B cell (primary cell): ENCODE results near the gene SPAG6. TPM values are rescaled to one million over a fixed set of nuclear protein-coding genes. Genes with fewer than 3 reads are reported as not detected.

Source experiments
- ATAC-seq: fragments of 200-7000 bp; cut with Tn5 transposase; one replicate; pipeline ENCODE4 v1.10.0; 2021; ENCODE audit warnings: low read depth, mild to moderate bottlenecking, moderate number of reproducible peaks, moderate library complexity
- CTCF ChIA-PET: fragments of 350-600 bp; sonication (Branson Sonifier 250); formaldehyde crosslinking; loops from one replicate; lab custom pipeline; 2021; ENCODE audit warnings: antibody characterized with exemption, inconsistent platforms; lab: Charles Lee
- POLR2A ChIA-PET: fragments of 350-600 bp; sonication (Branson Sonifier 250); formaldehyde crosslinking; loops from one replicate; lab custom pipeline; 2021; ENCODE audit warnings: antibody characterized with exemption; lab: Charles Lee
- DNase-seq: peaks from one replicate; pipeline ENCODE4 v3.0.0; 2013
- H2AFZ ChIP-seq: 2 replicates; pipeline ENCODE4 v1.6.1; 2012; ENCODE audit warnings: mild to moderate bottlenecking, low read depth, low read length; ENCODE audit not compliant: insufficient read depth, poor library complexity, severe bottlenecking
- H3K27ac ChIP-seq, 2 donors: 1 replicate in 1 of 2; 2 replicates in 1 of 2; pipeline ENCODE4 v1.5.1; 2012 to 2013; ENCODE audit warnings: low read length in 2 of 2, mild to moderate bottlenecking in 2 of 2, moderate library complexity in 1 of 2
- H3K27me3 ChIP-seq, 4 experiments: fragments of 200-600 bp in 1 of 4; sonication (generic) in 1 of 4; replicated peaks in 1 of 4; 1 replicate in 2 of 4; 2 replicates in 2 of 4; pipeline versions ENCODE4 v1.6.1 to v1.7.0; 2013 to 2016; ENCODE audit warnings: low read length in 3 of 4, mild to moderate bottlenecking in 2 of 4, mixed read lengths in 1 of 4, moderate library complexity in 1 of 4; ENCODE audit not compliant: insufficient read depth in 4 of 4, control insufficient read depth in 3 of 4; ENCODE audit errors: control extremely low read depth in 1 of 4
- H3K36me3 ChIP-seq, 2 experiments: replicated peaks in 1 of 2; 1 replicate in 1 of 2; 2 replicates in 1 of 2; pipeline versions ENCODE4 v1.6.1 to v1.7.1; 2013; ENCODE audit warnings: low read length in 1 of 2; ENCODE audit not compliant: insufficient read depth in 2 of 2, control insufficient read depth in 1 of 2; ENCODE audit errors: control extremely low read depth in 1 of 2, extremely low read depth in 1 of 2
- H3K4me1 ChIP-seq, 2 donors: fragments of 200-600 bp in 1 of 2; sonication (generic) in 1 of 2; 1 replicate in 1 of 2; 2 replicates in 1 of 2; pipeline versions ENCODE4 v1.5.1 to v1.6.1; 2013 to 2017; ENCODE audit warnings: low read length in 2 of 2; ENCODE audit not compliant: control insufficient read depth in 2 of 2, insufficient read depth in 2 of 2
- H3K4me2 ChIP-seq: replicated peaks from 2 replicates; pipeline ENCODE3; 2012; ENCODE audit warnings: mild to moderate bottlenecking, low read depth, low read length; ENCODE audit not compliant: poor library complexity, severe bottlenecking
- H3K4me3 ChIP-seq, 5 experiments: fragments of 200-600 bp in 1 of 5; sonication (generic) in 1 of 5; 1 replicate in 3 of 5; 2 replicates in 2 of 5; pipeline versions ENCODE4 v1.5.1 to v1.7.0; 2011 to 2016; ENCODE audit warnings: low read length in 4 of 5, mild to moderate bottlenecking in 4 of 5, low read depth in 2 of 5, control low read depth in 1 of 5, moderate library complexity in 1 of 5; ENCODE audit not compliant: insufficient read depth in 1 of 5; ENCODE audit errors: control extremely low read depth in 1 of 5, extremely low read depth in 1 of 5
- H3K79me2 ChIP-seq: fragments of 200-600 bp; sonication (generic); one replicate; pipeline ENCODE4 v1.6.0; 2016; ENCODE audit warnings: low read length; ENCODE audit not compliant: control insufficient read depth, insufficient read depth
- H3K9ac ChIP-seq: fragments of 200-600 bp; sonication (generic); 2 replicates; pipeline ENCODE4 v1.6.1; 2017; ENCODE audit warnings: mild to moderate bottlenecking, low read length, moderate library complexity
- H3K9me3 ChIP-seq, 3 donors: one replicate each; pipeline versions ENCODE4 v1.6.1 to v1.7.1; 2013; ENCODE audit warnings: low read length in 2 of 3; ENCODE audit not compliant: control insufficient read depth in 2 of 3, insufficient read depth in 1 of 3; ENCODE audit errors: control extremely low read depth in 1 of 3
- H4K20me1 ChIP-seq: 2 replicates; pipeline ENCODE4 v1.6.0; 2012; ENCODE audit warnings: mild to moderate bottlenecking, low read length; ENCODE audit not compliant: insufficient read depth, control insufficient read depth, poor library complexity, severe bottlenecking
- H3K27ac Mint-ChIP-seq: one replicate; pipeline ENCODE4 v1.8.0; 2021; ENCODE audit warnings: mixed read lengths
- H3K27me3 Mint-ChIP-seq: one replicate; pipeline ENCODE4 v1.8.0; 2021; ENCODE audit warnings: mixed read lengths
- H3K4me1 Mint-ChIP-seq: one replicate; pipeline ENCODE4 v1.8.0; 2021; ENCODE audit warnings: mixed read lengths
- H3K4me3 Mint-ChIP-seq: one replicate; pipeline ENCODE4 v1.8.0; 2021; ENCODE audit warnings: mixed read lengths
- H3K9me3 Mint-ChIP-seq: one replicate; pipeline ENCODE4 v1.8.0; 2022; ENCODE audit warnings: mixed read lengths; ENCODE audit not compliant: insufficient read depth
- EZH2 ChIP-seq: IDR thresholded peaks from 2 replicates; pipeline ENCODE4 v1.6.1; 2012; ENCODE audit warnings: borderline replicate concordance, low read depth, mild to moderate bottlenecking, moderate library complexity, low read length; ENCODE audit not compliant: insufficient read depth, poor library complexity, severe bottlenecking
- WGBS: methylation state at CpG from one replicate; pipeline ENCODE4 v1.1.5; 2013; ENCODE audit warnings: missing lambda C conversion rate; ENCODE audit not compliant: insufficient coverage; 5-methylcytosine and 5-hydroxymethylcytosine counted together
- intact Hi-C: fragments of 100-400 bp; cut with micrococcal nuclease; formaldehyde crosslinking; loops from one replicate; pipeline ENCODE4 v1.10.0; 2022
- polyA plus RNA-seq: library from polyadenylated mRNA; depleted of rRNA; stranded (reverse); fragments of >200 nt; gene quantifications from 2 replicates; pipeline ENCODE4 v1.2.3, GENCODE V29; 2012
- total RNA-seq, 2 donors: library from RNA; stranded (reverse); fragments of 120-200 nt in 1 of 2; gene quantifications; 1 replicate in 1 of 2; 2 replicates in 1 of 2; pipeline versions ENCODE4 v1.2.3 to v1.2.4, GENCODE V29; 2013 to 2022
- TF ChIP-seq, protein P1 (sequence below): fragments of 200-600 bp; IDR thresholded peaks from one replicate; pipeline ENCODE4 v1.8.0; 2022; ENCODE audit warnings: antibody characterized with exemption, mild to moderate bottlenecking

The SPAG6 gene
- total and polyA plus RNA-seq, 2 donors (not counting 1 experiment from before 2014, with no cell fraction given): not detected

- Histone ChIP-seq H3K9ac (peak overlapping the region; percentile 90), H3K79me2 (peaks cover 20% of the 10 kb centered on the region), H3K4me2 (peak overlapping the region; percentile 85), H3K4me1 (peaks cover 21 to 34% of the 10 kb centered on the region in 2 donors), H3K27me3 (no peaks in the 10 kb centered on the region), H3K36me3 (no peaks in the 10 kb centered on the region), H4K20me1 (no peaks in the 10 kb centered on the region), H3K4me3 (peak overlapping the region; percentile 65 to 90 (median 84)), H3K9me3 (no peaks in the 10 kb centered on the region), H2AFZ (peak overlapping the region; percentile 79), H3K27ac (peak overlapping the region; percentile 88 to 92)
- ATAC-seq (peak; percentile 5), DNase-seq (no peak)
- WGBS: under 1% methylated on average over 46 of the region's 53 CpGs
- intact Hi-C loops: loop anchor here (1.0 to 5.0 kb wide), 8 partner anchors 25 to 783 kb away; partner anchors contain the start of gene PIP4K2A
- ChIA-PET CTCF (interaction anchor here (0.6 to 4.1 kb wide), 12 partner anchors 11 to 779 kb away, joined by 3 to 34 read pairs (median 4); no protein-coding TSS in a partner anchor), POLR2A (interaction anchor here (0.7 to 4.7 kb wide), 13 partner anchors 9 to 789 kb away, joined by 3 to 27 read pairs (median 6); partner anchors contain the start of gene DNAJC1)
- Mint-ChIP-seq H3K4me3 (peak overlapping the region; percentile 88), H3K27ac (peak overlapping the region; percentile 96), H3K27me3 (no peaks in the 10 kb centered on the region), H3K4me1 (peaks cover 36% of the 10 kb centered on the region), H3K9me3 (no peaks in the 10 kb centered on the region)
- no peak for TF ChIP-seq EZH2
- TF ChIP-seq, protein P1, sequence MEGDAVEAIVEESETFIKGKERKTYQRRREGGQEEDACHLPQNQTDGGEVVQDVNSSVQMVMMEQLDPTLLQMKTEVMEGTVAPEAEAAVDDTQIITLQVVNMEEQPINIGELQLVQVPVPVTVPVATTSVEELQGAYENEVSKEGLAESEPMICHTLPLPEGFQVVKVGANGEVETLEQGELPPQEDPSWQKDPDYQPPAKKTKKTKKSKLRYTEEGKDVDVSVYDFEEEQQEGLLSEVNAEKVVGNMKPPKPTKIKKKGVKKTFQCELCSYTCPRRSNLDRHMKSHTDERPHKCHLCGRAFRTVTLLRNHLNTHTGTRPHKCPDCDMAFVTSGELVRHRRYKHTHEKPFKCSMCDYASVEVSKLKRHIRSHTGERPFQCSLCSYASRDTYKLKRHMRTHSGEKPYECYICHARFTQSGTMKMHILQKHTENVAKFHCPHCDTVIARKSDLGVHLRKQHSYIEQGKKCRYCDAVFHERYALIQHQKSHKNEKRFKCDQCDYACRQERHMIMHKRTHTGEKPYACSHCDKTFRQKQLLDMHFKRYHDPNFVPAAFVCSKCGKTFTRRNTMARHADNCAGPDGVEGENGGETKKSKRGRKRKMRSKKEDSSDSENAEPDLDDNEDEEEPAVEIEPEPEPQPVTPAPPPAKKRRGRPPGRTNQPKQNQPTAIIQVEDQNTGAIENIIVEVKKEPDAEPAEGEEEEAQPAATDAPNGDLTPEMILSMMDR: no peak
Observed at GRCh38 chr10:22315455-22316285, 29.6 kb upstream of the SPAG6 start.
